H1 (cell line): ENCODE data around the gene COLQ.

Experiments used
- KDM1A ChIP-seq: fragments of 200-600, 300-600 bp; sonication (generic); IDR thresholded peaks from 2 replicates; pipeline ENCODE4 v1.7.1; 2016; ENCODE audit warnings: mild to moderate bottlenecking, low read length, borderline replicate concordance
- SIRT6 ChIP-seq: IDR thresholded peaks from one replicate; pipeline ENCODE4 v1.7.1; 2012; ENCODE audit warnings: low read length, inconsistent platforms
- TF ChIP-seq, protein P1 (sequence below), 3 experiments: IDR thresholded peaks; 1 replicate in 2 of 3; 2 replicates in 1 of 3; pipeline versions ENCODE4 v1.5.1 to v1.6.1; 2011; ENCODE audit warnings: low read length in 3 of 3, mild to moderate bottlenecking in 3 of 3, inconsistent platforms in 2 of 3, low read depth in 1 of 3, moderate library complexity in 1 of 3; ENCODE audit not compliant: insufficient read depth in 1 of 3; ENCODE audit errors: control extremely low read depth in 1 of 3

DNA sequence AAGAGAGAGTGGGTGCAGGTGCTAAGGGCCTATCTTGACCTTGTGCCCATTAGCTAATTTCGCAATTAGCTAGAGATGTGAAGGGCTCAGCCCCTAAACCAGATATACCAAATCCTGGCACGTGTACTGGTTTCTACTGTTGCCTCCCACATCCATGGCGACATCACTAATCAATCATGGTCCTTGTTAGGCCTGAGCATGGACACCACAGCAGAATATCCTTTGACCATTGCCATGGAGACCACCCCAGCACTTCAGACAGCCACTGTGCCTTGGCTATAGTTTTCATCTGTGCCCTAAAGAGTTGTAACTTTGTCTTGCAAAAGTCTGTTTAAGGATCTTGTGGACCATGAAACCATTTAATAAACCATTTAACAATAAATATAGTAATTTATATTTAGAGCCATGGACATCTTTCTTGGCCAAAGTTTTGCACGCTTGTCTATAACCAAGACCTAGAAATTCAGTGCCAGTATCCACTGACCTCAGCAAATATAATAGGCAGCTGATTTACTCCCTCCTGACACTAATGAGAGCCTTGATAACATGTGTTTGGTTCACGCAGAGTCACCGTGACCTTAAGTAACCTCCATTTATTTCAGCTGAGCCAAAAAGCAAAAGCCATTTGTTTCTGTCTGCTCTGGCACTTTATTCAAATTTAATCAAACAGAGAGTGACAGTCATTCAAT lies 43.4 kb downstream of the COLQ start:
- TF ChIP-seq SIRT6 (no peak), KDM1A (no peak)
- TF ChIP-seq, protein P1, sequence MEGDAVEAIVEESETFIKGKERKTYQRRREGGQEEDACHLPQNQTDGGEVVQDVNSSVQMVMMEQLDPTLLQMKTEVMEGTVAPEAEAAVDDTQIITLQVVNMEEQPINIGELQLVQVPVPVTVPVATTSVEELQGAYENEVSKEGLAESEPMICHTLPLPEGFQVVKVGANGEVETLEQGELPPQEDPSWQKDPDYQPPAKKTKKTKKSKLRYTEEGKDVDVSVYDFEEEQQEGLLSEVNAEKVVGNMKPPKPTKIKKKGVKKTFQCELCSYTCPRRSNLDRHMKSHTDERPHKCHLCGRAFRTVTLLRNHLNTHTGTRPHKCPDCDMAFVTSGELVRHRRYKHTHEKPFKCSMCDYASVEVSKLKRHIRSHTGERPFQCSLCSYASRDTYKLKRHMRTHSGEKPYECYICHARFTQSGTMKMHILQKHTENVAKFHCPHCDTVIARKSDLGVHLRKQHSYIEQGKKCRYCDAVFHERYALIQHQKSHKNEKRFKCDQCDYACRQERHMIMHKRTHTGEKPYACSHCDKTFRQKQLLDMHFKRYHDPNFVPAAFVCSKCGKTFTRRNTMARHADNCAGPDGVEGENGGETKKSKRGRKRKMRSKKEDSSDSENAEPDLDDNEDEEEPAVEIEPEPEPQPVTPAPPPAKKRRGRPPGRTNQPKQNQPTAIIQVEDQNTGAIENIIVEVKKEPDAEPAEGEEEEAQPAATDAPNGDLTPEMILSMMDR (IDR thresholded peaks at IDR 0.05; ENCODE audit: control extremely low read depth in 1 of 3, insufficient read depth in 1 of 3, low read depth in 1 of 3, low read length in 3 of 3), result no peak
